CD14-positive monocyte (primary cell): ENCODE measurements around the gene ENO2. TPM values are rescaled to one million over a fixed set of nuclear protein-coding genes. Genes with fewer than 3 reads are reported as not detected.

Source experiments
- DNase-seq, 3 donors: peaks; one replicate each; pipeline ENCODE4 v3.0.0-alpha.2; 2011 to 2022
- H2AFZ ChIP-seq: 2 replicates; pipeline ENCODE4 v1.6.0; 2012; ENCODE audit warnings: mild to moderate bottlenecking, low read depth, low read length, inconsistent platforms; ENCODE audit not compliant: insufficient read depth, poor library complexity, severe bottlenecking
- H3K27ac ChIP-seq, 2 donors: 1 replicate in 1 of 2; 2 replicates in 1 of 2; pipeline ENCODE4 v1.5.1; 2012 to 2013; ENCODE audit warnings: low read length in 2 of 2, control low read depth in 1 of 2, inconsistent platforms in 1 of 2, low read depth in 1 of 2, mild to moderate bottlenecking in 1 of 2
- H3K27me3 ChIP-seq, 2 donors: one replicate each; pipeline versions ENCODE4 v1.6.0 to v1.6.1; 2011 to 2013; ENCODE audit warnings: low read length in 2 of 2; ENCODE audit not compliant: control insufficient read depth in 2 of 2, insufficient read depth in 2 of 2
- H3K36me3 ChIP-seq, 2 donors: replicated peaks in 1 of 2; 1 replicate in 1 of 2; 2 replicates in 1 of 2; pipeline versions ENCODE4 v1.5.1 to v1.6.1; 2012 to 2013; ENCODE audit warnings: low read length in 2 of 2, control low read depth in 1 of 2, inconsistent platforms in 1 of 2, mild to moderate bottlenecking in 1 of 2; ENCODE audit not compliant: insufficient read depth in 2 of 2, control insufficient read depth in 1 of 2
- H3K4me1 ChIP-seq, 2 donors: 1 replicate in 1 of 2; 2 replicates in 1 of 2; pipeline versions ENCODE4 v1.5.1 to v1.6.1; 2012 to 2013; ENCODE audit warnings: low read length in 2 of 2, control low read depth in 1 of 2, inconsistent platforms in 1 of 2, mild to moderate bottlenecking in 1 of 2, moderate library complexity in 1 of 2; ENCODE audit not compliant: insufficient read depth in 2 of 2, control insufficient read depth in 1 of 2
- H3K4me2 ChIP-seq: replicated peaks from 2 replicates; pipeline ENCODE3; 2012; ENCODE audit warnings: low read length, moderate library complexity, mild to moderate bottlenecking; ENCODE audit not compliant: poor library complexity, severe bottlenecking; ENCODE audit errors: extremely low read depth
- H3K4me3 ChIP-seq, 3 experiments: fragments of 200-600 bp in 1 of 3; sonication (generic) in 1 of 3; replicated peaks in 1 of 3; 1 replicate in 2 of 3; 2 replicates in 1 of 3; pipeline ENCODE4 v1.5.1; 2011 to 2013; ENCODE audit warnings: low read length in 3 of 3, mild to moderate bottlenecking in 3 of 3, control low read depth in 2 of 3, low read depth in 2 of 3, inconsistent platforms in 1 of 3, moderate library complexity in 1 of 3
- H3K79me2 ChIP-seq: 2 replicates; pipeline ENCODE4 v1.6.0; 2012; ENCODE audit warnings: mild to moderate bottlenecking, control low read depth, inconsistent platforms, low read length, moderate library complexity; ENCODE audit not compliant: insufficient read depth
- H3K9ac ChIP-seq: 2 replicates; pipeline ENCODE4 v1.6.0; 2017; ENCODE audit warnings: low read length, mild to moderate bottlenecking; ENCODE audit not compliant: insufficient read depth, poor library complexity, severe bottlenecking
- H3K9me3 ChIP-seq, 2 donors: replicated peaks in 1 of 2; 1 replicate in 1 of 2; 2 replicates in 1 of 2; pipeline versions ENCODE4 v1.5.1 to v1.6.1; 2012 to 2013; ENCODE audit warnings: low read length in 2 of 2, control low read depth in 1 of 2; ENCODE audit not compliant: control insufficient read depth in 1 of 2, insufficient read depth in 1 of 2
- H4K20me1 ChIP-seq: 2 replicates; pipeline ENCODE4 v1.6.0; 2012; ENCODE audit warnings: mild to moderate bottlenecking, low read length, control low read depth, moderate library complexity; ENCODE audit not compliant: insufficient read depth
- H3K27ac Mint-ChIP-seq, 7 donors: one replicate each; pipeline ENCODE4 v1.8.0; 2020; ENCODE audit warnings: mild to moderate bottlenecking in 7 of 7, mixed read lengths in 7 of 7, moderate library complexity in 6 of 7, inconsistent platforms in 2 of 7
- H3K27me3 Mint-ChIP-seq, 3 donors: one replicate each; pipeline ENCODE4 v1.8.0; 2021 to 2022; ENCODE audit warnings: low read depth in 3 of 3, mild to moderate bottlenecking in 3 of 3, mixed read lengths in 3 of 3, moderate library complexity in 3 of 3, inconsistent platforms in 1 of 3
- H3K36me3 Mint-ChIP-seq, 2 donors: one replicate each; pipeline ENCODE4 v1.8.0; 2020; ENCODE audit warnings: mixed read lengths in 2 of 2, inconsistent platforms in 1 of 2, mild to moderate bottlenecking in 1 of 2
- H3K4me1 Mint-ChIP-seq: one replicate; pipeline ENCODE4 v1.8.0; 2020; ENCODE audit warnings: mild to moderate bottlenecking, mixed read lengths
- H3K4me3 Mint-ChIP-seq, 2 donors: one replicate each; pipeline ENCODE4 v1.8.0; 2020; ENCODE audit warnings: mild to moderate bottlenecking in 2 of 2, mixed read lengths in 2 of 2, moderate library complexity in 1 of 2
- H3K9me3 Mint-ChIP-seq, 7 donors: one replicate each; pipeline ENCODE4 v1.8.0; 2020 to 2022; ENCODE audit warnings: mixed read lengths in 7 of 7, mild to moderate bottlenecking in 6 of 7, moderate library complexity in 6 of 7, inconsistent platforms in 2 of 7
- WGBS: methylation state at CpG from one replicate; pipeline ENCODE4 v1.1.5; 2013; ENCODE audit warnings: missing lambda C conversion rate; ENCODE audit not compliant: insufficient coverage; 5-methylcytosine and 5-hydroxymethylcytosine counted together
- intact Hi-C, 2 donors: fragments of 100-400 bp; cut with micrococcal nuclease; formaldehyde crosslinking; loops; one replicate each; pipeline versions ENCODE4 v1.15.0 to v1.15.1; 2023
- polyA plus RNA-seq, 3 donors: library from polyadenylated mRNA; depleted of rRNA in 1 of 3; unstranded in 2 of 3; stranded (reverse) in 1 of 3; fragments of 300-500 nt in 2 of 3; fragments of >200 nt in 1 of 3; fragmentation: Illumina TruSeq in 2 of 3; gene quantifications; 1 replicate in 2 of 3; 2 replicates in 1 of 3; pipeline ENCODE4 v1.2.3, GENCODE V29; 2012 to 2021
- TF ChIP-seq, protein P1 (sequence below): fragments of 200-600 bp; IDR thresholded peaks from one replicate; pipeline ENCODE4 v1.8.0; 2022; ENCODE audit warnings: antibody characterized with exemption, mild to moderate bottlenecking

Gene ENO2
- polyA plus RNA-seq, 3 donors, result 0.09 to 0.43 (median 0.19) TPM

GRCh38 chr12:6961695-6962284 lies 47.4 kb downstream of the ENO2 start:
- peaks cover 38% of the 10 kb centered on the region for H3K79me2 ChIP-seq
- peak in 2 of 3 donors; percentile 44 to 69 for DNase-seq
- no peaks in the 10 kb centered on the region for H3K9me3 ChIP-seq
- H3K4me1 Mint-ChIP-seq, result peaks cover 81% of the 10 kb centered on the region
- TF ChIP-seq, protein P1, sequence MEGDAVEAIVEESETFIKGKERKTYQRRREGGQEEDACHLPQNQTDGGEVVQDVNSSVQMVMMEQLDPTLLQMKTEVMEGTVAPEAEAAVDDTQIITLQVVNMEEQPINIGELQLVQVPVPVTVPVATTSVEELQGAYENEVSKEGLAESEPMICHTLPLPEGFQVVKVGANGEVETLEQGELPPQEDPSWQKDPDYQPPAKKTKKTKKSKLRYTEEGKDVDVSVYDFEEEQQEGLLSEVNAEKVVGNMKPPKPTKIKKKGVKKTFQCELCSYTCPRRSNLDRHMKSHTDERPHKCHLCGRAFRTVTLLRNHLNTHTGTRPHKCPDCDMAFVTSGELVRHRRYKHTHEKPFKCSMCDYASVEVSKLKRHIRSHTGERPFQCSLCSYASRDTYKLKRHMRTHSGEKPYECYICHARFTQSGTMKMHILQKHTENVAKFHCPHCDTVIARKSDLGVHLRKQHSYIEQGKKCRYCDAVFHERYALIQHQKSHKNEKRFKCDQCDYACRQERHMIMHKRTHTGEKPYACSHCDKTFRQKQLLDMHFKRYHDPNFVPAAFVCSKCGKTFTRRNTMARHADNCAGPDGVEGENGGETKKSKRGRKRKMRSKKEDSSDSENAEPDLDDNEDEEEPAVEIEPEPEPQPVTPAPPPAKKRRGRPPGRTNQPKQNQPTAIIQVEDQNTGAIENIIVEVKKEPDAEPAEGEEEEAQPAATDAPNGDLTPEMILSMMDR, result peak; percentile 7
- peaks cover 0 to 7% (median 0%) of the 10 kb centered on the region in 3 donors for H3K27me3 Mint-ChIP-seq
- intact Hi-C loops, result loop anchor here (1.0 to 5.0 kb wide), 3 partner anchors 8 to 89 kb away; partner anchors contain the start of genes C12orf57 (in 1 of the 2) and SPSB2 (in 1 of the 2)
- peak overlapping the region; percentile 93 to 99 (median 96) for H3K27ac Mint-ChIP-seq
- H3K4me1 ChIP-seq, result peaks cover 78 to 85% of the 10 kb centered on the region in 2 donors
- no peak overlapping the region for H2AFZ ChIP-seq
- H3K9me3 Mint-ChIP-seq, result peaks cover 0 to 2% (median 0%) of the 10 kb centered on the region in 7 donors
- H3K4me3 Mint-ChIP-seq, result peak overlapping the region; percentile 65 to 67
- H3K36me3 Mint-ChIP-seq, result peaks cover 50 to 69% of the 10 kb centered on the region in 2 donors
- peak overlapping the region; percentile 87 to 95 for H3K27ac ChIP-seq
- H3K9ac ChIP-seq, result peak overlapping the region; percentile 55
- WGBS, result 10% methylated on average over 6 of the region's 16 CpGs
- no peaks in the 10 kb centered on the region for H3K27me3 ChIP-seq
- H3K4me3 ChIP-seq, result peak overlapping the region in 1 of 3 experiments; percentile 40
- peak overlapping the region; percentile 50 for H3K4me2 ChIP-seq
- peaks cover 49 to 52% of the 10 kb centered on the region in 2 donors for H3K36me3 ChIP-seq
- H4K20me1 ChIP-seq, result peaks cover 58% of the 10 kb centered on the region

- H3K27ac ChIP-seq, result peak overlapping the region; percentile 87 to 95
- peaks cover 51% of the 10 kb centered on the region for H4K20me1 ChIP-seq
- WGBS, result 60% methylated on average over 18 of the region's 25 CpGs
- peak overlapping the region; percentile 50 for H3K4me2 ChIP-seq
- Mint-ChIP-seq H3K27me3 (peaks cover 0 to 7% (median 0%) of the 10 kb centered on the region in 3 donors), H3K36me3 (peaks cover 50 to 69% of the 10 kb centered on the region in 2 donors), H3K4me1 (peaks cover 75% of the 10 kb centered on the region), H3K27ac (peak overlapping the region; percentile 93 to 99 (median 96)), H3K4me3 (peak overlapping the region; percentile 65 to 67), H3K9me3 (peaks cover 0 to 2% (median 0%) of the 10 kb centered on the region in 7 donors)
- peaks cover 49 to 52% of the 10 kb centered on the region in 2 donors for H3K36me3 ChIP-seq
- no peaks in the 10 kb centered on the region for H3K27me3 ChIP-seq
- peak in 1 of 3 donors; percentile 49 for DNase-seq
- TF ChIP-seq, protein P1, result no peak
- H3K9ac ChIP-seq, result no peak overlapping the region
- H3K9me3 ChIP-seq, result no peaks in the 10 kb centered on the region
- no peak overlapping the region for H2AFZ ChIP-seq
- H3K4me1 ChIP-seq, result peaks cover 71 to 78% of the 10 kb centered on the region in 2 donors
- H3K4me3 ChIP-seq, result peak overlapping the region in 1 of 3 experiments; percentile 40
- intact Hi-C loops, result loop anchor here in 1 of 2 donors (5.0 kb wide), 1 partner anchor 90 kb away; the partner anchor contains the start of gene SPSB2
- peaks cover 31% of the 10 kb centered on the region for H3K79me2 ChIP-seq
These were observed 48.1 kb downstream of the ENO2 start for GRCh38 chr12:6962285-6963015.
